Heart left ventricle (tissue), 13 donors: ENCODE results near the gene CCDC51.

Experiments used
- POLR2A ChIP-seq, 2 donors: fragments of 450-650 bp; IDR thresholded peaks; one replicate each; pipeline ENCODE4 v1.6.1; 2017; ENCODE audit warnings: antibody characterized with exemption in 2 of 2, mild to moderate bottlenecking in 2 of 2, moderate library complexity in 2 of 2
- TF ChIP-seq, protein P1 (sequence below), 12 donors: fragments of 200-600 bp; sonication (generic) in 4 of 12; IDR thresholded peaks; one replicate each; pipeline versions ENCODE4 v1.5.0 to v1.8.0; 2018 to 2022; ENCODE audit warnings: antibody characterized with exemption in 12 of 12, mild to moderate bottlenecking in 5 of 12
- donor health status: ischemic (EF 13 %, LVEDD 7.1; RV severe dilation, severe dysfunction).
- donor health status: DM: no; HTN: yes; CAD: no.
- donor health status: DM: no; HTN: no; CAD: no.
- donor health status: ischemic (EF 25% LVEDD 6.9; RV normal size, moderate dysfunction).
- donor health status: ischemic (EF 25% LVEDD 5.7; RV mildly dilated, moderate dysfunction).
- donor health status: ischemic (EF 35%, LVEDD 5.7; RV mildly dilated, moderate dysfunction).
- donor health status: nonischemic (EF 11% LVEDD 7.7; RV severe dilation, severe dysfunction).
- donor health status: DM: yes; HTN: yes; CAD: no.
- donor health status: PGD.
- donor health status: ischemic (EF 29% LVEDD 5.4; RV normal size, mild dysfunction).
- donor health status: nonischemic (EF 23%, LVEDD 6.1; RV moderate dilation, normal function).

DNA sequence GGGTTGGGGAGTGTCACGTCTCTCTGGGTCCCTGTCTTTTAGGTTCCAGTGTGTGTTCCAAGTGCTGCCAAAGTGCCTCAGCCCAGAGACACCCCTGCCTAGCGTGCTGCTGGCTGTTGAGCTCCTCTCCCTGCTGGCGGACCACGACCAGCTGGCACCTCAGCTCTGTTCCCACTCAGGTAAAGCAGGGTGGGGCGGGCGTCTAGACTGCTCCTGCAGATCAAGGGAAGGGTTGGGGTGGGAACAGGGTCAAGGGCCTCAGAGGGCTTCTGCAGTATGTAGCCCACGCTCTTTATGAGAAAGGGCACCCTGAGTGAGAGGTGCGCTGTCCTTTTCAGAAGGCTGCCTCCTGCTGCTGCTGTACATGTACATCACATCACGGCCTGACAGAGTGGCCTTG, 23.8 kb upstream of the CCDC51 start:
- TF ChIP-seq, protein P1, sequence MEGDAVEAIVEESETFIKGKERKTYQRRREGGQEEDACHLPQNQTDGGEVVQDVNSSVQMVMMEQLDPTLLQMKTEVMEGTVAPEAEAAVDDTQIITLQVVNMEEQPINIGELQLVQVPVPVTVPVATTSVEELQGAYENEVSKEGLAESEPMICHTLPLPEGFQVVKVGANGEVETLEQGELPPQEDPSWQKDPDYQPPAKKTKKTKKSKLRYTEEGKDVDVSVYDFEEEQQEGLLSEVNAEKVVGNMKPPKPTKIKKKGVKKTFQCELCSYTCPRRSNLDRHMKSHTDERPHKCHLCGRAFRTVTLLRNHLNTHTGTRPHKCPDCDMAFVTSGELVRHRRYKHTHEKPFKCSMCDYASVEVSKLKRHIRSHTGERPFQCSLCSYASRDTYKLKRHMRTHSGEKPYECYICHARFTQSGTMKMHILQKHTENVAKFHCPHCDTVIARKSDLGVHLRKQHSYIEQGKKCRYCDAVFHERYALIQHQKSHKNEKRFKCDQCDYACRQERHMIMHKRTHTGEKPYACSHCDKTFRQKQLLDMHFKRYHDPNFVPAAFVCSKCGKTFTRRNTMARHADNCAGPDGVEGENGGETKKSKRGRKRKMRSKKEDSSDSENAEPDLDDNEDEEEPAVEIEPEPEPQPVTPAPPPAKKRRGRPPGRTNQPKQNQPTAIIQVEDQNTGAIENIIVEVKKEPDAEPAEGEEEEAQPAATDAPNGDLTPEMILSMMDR (IDR thresholded peaks at IDR 0.05): no peak
- no peak for TF ChIP-seq POLR2A (IDR thresholded peaks at IDR 0.05)
